Measurements from ENCODE around the gene ATG4C. TPM values are rescaled to one million over a fixed set of nuclear protein-coding genes. Genes with fewer than 3 reads are reported as not detected.
"Not testable (repeated sequence)": the region's sequence is repeated elsewhere in the genome, so short reads cannot be mapped to it uniquely, and the experiment has no call there.

The ATG4C gene
- 7.3 TPM for total RNA-seq (ENCODE audit: unreplicated experiment)
- long read RNA-seq, partial matches to known transcripts, result 0 of 6 reads
- long read RNA-seq, other reads (novel, unspliced or antisense), result 2 of 6 reads

- no peaks in the 10 kb centered on the region for H3K4me1 Mint-ChIP-seq (ENCODE audit: unreplicated experiment)
- H3K4me3 Mint-ChIP-seq (ENCODE audit: unreplicated experiment), result no peak within 1 kb of the TSS
- DNase-seq (ENCODE audit: low spot score), result peak; percentile 83
- H3K27ac Mint-ChIP-seq (ENCODE audit: unreplicated experiment), result no peak within 1 kb of the TSS
- no peaks in the 10 kb centered on the region for H3K36me3 Mint-ChIP-seq (ENCODE audit: low read depth, unreplicated experiment)
- TF ChIP-seq CTCF (IDR thresholded peaks at IDR 0.05; ENCODE audit: unreplicated experiment), result no peak
- H3K9me3 Mint-ChIP-seq (ENCODE audit: unreplicated experiment), result no peaks in the 10 kb centered on the region
- H3K27me3 Mint-ChIP-seq (ENCODE audit: unreplicated experiment), result peaks cover 2% of the 10 kb centered on the region
Observed at GRCh38 chr1:62783736-62784508, at the start of gene ATG4C. ATG4C (plus strand) TSS chr1:62784132; CDS start chr1:62803787, 19,655 bp downstream.

- H3K9me3 Mint-ChIP-seq (ENCODE audit: unreplicated experiment), result no peaks in the 10 kb centered on the region
- DNase-seq (ENCODE audit: low spot score), result no peak
- H3K36me3 Mint-ChIP-seq (ENCODE audit: low read depth, unreplicated experiment), result no peaks in the 10 kb centered on the region
- H3K4me3 Mint-ChIP-seq (ENCODE audit: unreplicated experiment), result no peak overlapping the region
- H3K27ac Mint-ChIP-seq (ENCODE audit: unreplicated experiment), result no peak overlapping the region
- TF ChIP-seq CTCF (IDR thresholded peaks at IDR 0.05; ENCODE audit: unreplicated experiment), result no peak
- H3K4me1 Mint-ChIP-seq (ENCODE audit: unreplicated experiment), result no peaks in the 10 kb centered on the region
- H3K27me3 Mint-ChIP-seq (ENCODE audit: unreplicated experiment), result peaks cover 1% of the 10 kb centered on the region
Observed at GRCh38 chr1:62735491-62736171, 48.3 kb upstream of the ATG4C start.

- not testable (repeated sequence) for H3K27ac Mint-ChIP-seq (ENCODE audit: unreplicated experiment); H3K4me1 Mint-ChIP-seq (ENCODE audit: unreplicated experiment); H3K9me3 Mint-ChIP-seq (ENCODE audit: unreplicated experiment)
Observed at GRCh38 chr1:62740701-62741100, 43.2 kb upstream of the ATG4C start.

GRCh38 chr1:62744611-62745577 is 39.0 kb upstream of the ATG4C start:
- no peak for TF ChIP-seq CTCF (IDR thresholded peaks at IDR 0.05; ENCODE audit: unreplicated experiment)
- no peaks in the 10 kb centered on the region for H3K27me3 Mint-ChIP-seq (ENCODE audit: unreplicated experiment)
- no peak for DNase-seq (ENCODE audit: low spot score)
- no peaks in the 10 kb centered on the region for H3K9me3 Mint-ChIP-seq (ENCODE audit: unreplicated experiment)
- no peaks in the 10 kb centered on the region for H3K4me1 Mint-ChIP-seq (ENCODE audit: unreplicated experiment)
- no peaks in the 10 kb centered on the region for H3K36me3 Mint-ChIP-seq (ENCODE audit: low read depth, unreplicated experiment)
- H3K4me3 Mint-ChIP-seq (ENCODE audit: unreplicated experiment), result no peak overlapping the region
- H3K27ac Mint-ChIP-seq (ENCODE audit: unreplicated experiment), result no peak overlapping the region

More at GRCh38 chr1:62740701-62741100, 43.2 kb upstream of the ATG4C start:
- H3K27me3 Mint-ChIP-seq (ENCODE audit: unreplicated experiment); H3K36me3 Mint-ChIP-seq (ENCODE audit: low read depth, unreplicated experiment); H3K4me3 Mint-ChIP-seq (ENCODE audit: unreplicated experiment); DNase-seq (ENCODE audit: low spot score): not testable (repeated sequence)

All from endothelial cell (in vitro differentiated cells).